ENCODE results near the gene DAZAP2. TPM values are rescaled to one million over a fixed set of nuclear protein-coding genes. Genes with fewer than 3 reads are reported as not detected.
"Not testable (repeated sequence)": the region's sequence is repeated elsewhere in the genome, so short reads cannot be mapped to it uniquely, and the experiment has no call there.

DAZAP2 gene
- total RNA-seq, 1 experiment from 2014 or later: 57.4 TPM

GRCh38 chr12:51254536-51254935 lies 15.9 kb downstream of the DAZAP2 start:
- Histone ChIP-seq H3F3A (ENCODE audit: low read length, unreplicated experiment) (no peaks in the 10 kb centered on the region), H3K4me2 (ENCODE audit: low read length) (no peak overlapping the region), H4K20me1 (ENCODE audit: low read length) (no peaks in the 10 kb centered on the region), H3K79me2 (ENCODE audit: low read length) (no peaks in the 10 kb centered on the region), H3K27ac (ENCODE audit: low read length) (no peak overlapping the region), H2AFZ (ENCODE audit: low read length) (no peak overlapping the region), H3K4me3 (ENCODE audit: low read length) (no peak overlapping the region), H3K36me3 (ENCODE audit: low read depth, low read length) (no peaks in the 10 kb centered on the region), H3K9me2 (replicated peaks; ENCODE audit: low read length) (no peaks in the 10 kb centered on the region), H3K27me3 (ENCODE audit: low read length) (no peaks in the 10 kb centered on the region), H3K9me3 (ENCODE audit: low read length) (no peaks in the 10 kb centered on the region), H3K4me1 (ENCODE audit: insufficient read depth, low read length) (no peaks in the 10 kb centered on the region), H3K9ac (ENCODE audit: low read length) (no peak overlapping the region)
- no peak for DNase-seq
- intact Hi-C loops (cut with micrococcal nuclease): no loop called here
- no TSS peak for BruUV-seq (replicated peaks)
- ATAC-seq: no peak
- no peak for TF ChIP-seq EZH2phosphoT487 (IDR thresholded peaks at IDR 0.05; ENCODE audit: borderline replicate concordance, low read length)
- TF ChIP-seq EZH2 (IDR thresholded peaks at IDR 0.05; ENCODE audit: low read length, unreplicated experiment): no peak
- TF ChIP-seq, protein P1, sequence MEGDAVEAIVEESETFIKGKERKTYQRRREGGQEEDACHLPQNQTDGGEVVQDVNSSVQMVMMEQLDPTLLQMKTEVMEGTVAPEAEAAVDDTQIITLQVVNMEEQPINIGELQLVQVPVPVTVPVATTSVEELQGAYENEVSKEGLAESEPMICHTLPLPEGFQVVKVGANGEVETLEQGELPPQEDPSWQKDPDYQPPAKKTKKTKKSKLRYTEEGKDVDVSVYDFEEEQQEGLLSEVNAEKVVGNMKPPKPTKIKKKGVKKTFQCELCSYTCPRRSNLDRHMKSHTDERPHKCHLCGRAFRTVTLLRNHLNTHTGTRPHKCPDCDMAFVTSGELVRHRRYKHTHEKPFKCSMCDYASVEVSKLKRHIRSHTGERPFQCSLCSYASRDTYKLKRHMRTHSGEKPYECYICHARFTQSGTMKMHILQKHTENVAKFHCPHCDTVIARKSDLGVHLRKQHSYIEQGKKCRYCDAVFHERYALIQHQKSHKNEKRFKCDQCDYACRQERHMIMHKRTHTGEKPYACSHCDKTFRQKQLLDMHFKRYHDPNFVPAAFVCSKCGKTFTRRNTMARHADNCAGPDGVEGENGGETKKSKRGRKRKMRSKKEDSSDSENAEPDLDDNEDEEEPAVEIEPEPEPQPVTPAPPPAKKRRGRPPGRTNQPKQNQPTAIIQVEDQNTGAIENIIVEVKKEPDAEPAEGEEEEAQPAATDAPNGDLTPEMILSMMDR (conservative IDR thresholded peaks at IDR 0.05; ENCODE audit: low read depth, low read length): no peak
- ChIA-PET POLR2A (ENCODE audit: unreplicated experiment) (no interaction called here), CTCF (no interaction called here)

DNA sequence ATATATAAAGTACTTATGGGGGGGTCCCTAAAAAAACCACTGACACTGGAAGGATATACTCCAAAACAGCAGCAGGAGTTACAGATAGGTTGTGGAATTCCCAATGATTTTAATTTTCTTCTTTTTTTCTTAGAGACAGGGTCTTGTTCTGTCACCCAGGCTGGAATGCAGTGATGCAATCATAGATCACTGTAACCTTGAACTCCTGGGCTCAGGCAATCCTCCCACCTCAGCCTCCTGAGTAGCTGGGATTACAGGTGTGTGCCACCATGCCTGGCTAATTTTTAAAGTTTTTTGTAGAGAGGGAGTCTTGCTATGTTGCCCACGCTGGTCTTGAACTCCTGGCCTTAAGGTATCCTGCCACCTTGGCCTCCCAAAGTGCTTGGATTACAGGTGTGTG lies 21.0 kb downstream of the DAZAP2 start:
- H3K4me3 ChIP-seq (ENCODE audit: low read length); H3K27ac ChIP-seq (ENCODE audit: low read length); H3K27me3 ChIP-seq (ENCODE audit: low read length); DNase-seq; H3K36me3 ChIP-seq (ENCODE audit: low read depth, low read length); H4K20me1 ChIP-seq (ENCODE audit: low read length); BruUV-seq (replicated peaks); ATAC-seq; H3K4me2 ChIP-seq (ENCODE audit: low read length); H3F3A ChIP-seq (ENCODE audit: low read length, unreplicated experiment); intact Hi-C loops (cut with micrococcal nuclease); H3K9ac ChIP-seq (ENCODE audit: low read length); H2AFZ ChIP-seq (ENCODE audit: low read length); POLR2A ChIA-PET (ENCODE audit: unreplicated experiment); H3K9me3 ChIP-seq (ENCODE audit: low read length); CTCF ChIA-PET; H3K9me2 ChIP-seq (replicated peaks; ENCODE audit: low read length): not testable (repeated sequence)
- Histone ChIP-seq H3K4me1 (ENCODE audit: insufficient read depth, low read length) (peaks cover 11% of the 10 kb centered on the region), H3K79me2 (ENCODE audit: low read length) (peaks cover 24% of the 10 kb centered on the region)

DNA sequence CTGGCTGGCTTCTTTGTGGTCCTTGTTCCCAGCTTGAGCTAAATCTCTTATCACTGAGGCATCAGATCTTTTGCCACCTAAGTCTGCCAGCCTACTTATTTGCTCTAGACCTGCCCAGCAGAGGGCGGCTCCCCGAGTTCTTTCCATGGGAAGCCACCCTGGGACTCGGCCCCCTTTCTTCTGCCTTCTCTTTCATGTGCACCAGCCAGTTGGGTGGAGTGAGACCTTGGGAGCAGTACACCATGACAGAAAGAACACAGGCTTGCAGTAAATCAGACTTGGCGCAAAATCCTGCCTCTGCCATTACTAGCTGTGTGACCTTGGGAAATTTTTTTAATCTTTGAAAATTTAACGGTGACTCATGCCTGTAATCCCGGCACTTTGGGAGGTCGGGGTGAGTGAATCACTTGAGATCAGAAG lies 24.1 kb downstream of the DAZAP2 start:
- POLR2A ChIA-PET (ENCODE audit: unreplicated experiment): no interaction called here
- intact Hi-C loops (cut with micrococcal nuclease): loop anchor here (10.0 kb wide), 1 partner anchor 562 kb away; no protein-coding TSS in a partner anchor
- H3K36me3 ChIP-seq (ENCODE audit: low read depth, low read length): peaks cover 17% of the 10 kb centered on the region
- no peaks in the 10 kb centered on the region for H3K9me3 ChIP-seq (ENCODE audit: low read length)
- DNase-seq (peak; percentile 56), ATAC-seq (peak; percentile 78)
- peaks cover 56% of the 10 kb centered on the region for H3K79me2 ChIP-seq (ENCODE audit: low read length)
- no TSS peak for BruUV-seq (replicated peaks)
- H3K4me2 ChIP-seq (ENCODE audit: low read length): no peak overlapping the region
- TF ChIP-seq EZH2 (IDR thresholded peaks at IDR 0.05; ENCODE audit: low read length, unreplicated experiment) (no peak), EZH2phosphoT487 (IDR thresholded peaks at IDR 0.05; ENCODE audit: borderline replicate concordance, low read length) (no peak)
- TF ChIP-seq, protein P1 (conservative IDR thresholded peaks at IDR 0.05; ENCODE audit: low read depth, low read length): peak; percentile 65
- no peak overlapping the region for H3K9ac ChIP-seq (ENCODE audit: low read length)
- no peaks in the 10 kb centered on the region for H3K27me3 ChIP-seq (ENCODE audit: low read length)
- no peak overlapping the region for H2AFZ ChIP-seq (ENCODE audit: low read length)
- H4K20me1 ChIP-seq (ENCODE audit: low read length): peaks cover 8% of the 10 kb centered on the region; the same call in 1 of the 2 replicates
- H3K9me2 ChIP-seq (replicated peaks; ENCODE audit: low read length): no peaks in the 10 kb centered on the region
- CTCF ChIA-PET: interaction anchor here (1.3 kb wide), 1 partner anchor 79 kb away, joined by 5 read pairs; no protein-coding TSS in a partner anchor
- H3K27ac ChIP-seq (ENCODE audit: low read length): no peak overlapping the region
- H3F3A ChIP-seq (ENCODE audit: low read length, unreplicated experiment): no peaks in the 10 kb centered on the region
- no peak overlapping the region for H3K4me3 ChIP-seq (ENCODE audit: low read length)
- H3K4me1 ChIP-seq (ENCODE audit: insufficient read depth, low read length): peaks cover 34% of the 10 kb centered on the region

Data from PC-3 (cell line).